ENCODE data around the gene SHF.

SHF gene

GRCh38 chr15:45200001-45200798 is 12.4 kb upstream of the SHF start:
- H3K4me3 ChIP-seq (ENCODE audit: low read depth, low read length) = peak overlapping the region; percentile 71
- peak; percentile 91 for DNase-seq (ENCODE audit: low read depth)

GRCh38 chr15:45199136-45199810 is 11.5 kb upstream of the SHF start:
- DNase-seq (ENCODE audit: low read depth) = no peak
- peak overlapping the region; percentile 71 for H3K4me3 ChIP-seq (ENCODE audit: low read depth, low read length)

- peak; percentile 91 for DNase-seq (ENCODE audit: low read depth)
- H3K4me3 ChIP-seq (ENCODE audit: low read depth, low read length) = peak overlapping the region; percentile 71
These were observed 10.8 kb upstream of the SHF start for GRCh38 chr15:45198337-45199135.

- no peak overlapping the region for H3K4me3 ChIP-seq (ENCODE audit: low read depth, low read length)
- DNase-seq (ENCODE audit: low read depth) = no peak
These were observed 9.7 kb upstream of the SHF start for GRCh38 chr15:45197512-45197911.

GRCh38 chr15:45187578-45187893 is 230 bp downstream of the SHF start:
- no peak for DNase-seq (ENCODE audit: low read depth)
- H3K4me3 ChIP-seq (ENCODE audit: low read depth, low read length) = peak overlapping the region; percentile 71

- DNase-seq (ENCODE audit: low read depth) = no peak
- peak overlapping the region; percentile 71 for H3K4me3 ChIP-seq (ENCODE audit: low read depth, low read length)
These were observed 792 bp downstream of the SHF start for GRCh38 chr15:45186771-45187577.

- peak overlapping the region; percentile 71 for H3K4me3 ChIP-seq (ENCODE audit: low read depth, low read length)
- no peak for DNase-seq (ENCODE audit: low read depth)
These were observed 1.6 kb downstream of the SHF start for GRCh38 chr15:45185903-45186770.

- no peak for DNase-seq (ENCODE audit: low read depth)
These were observed 2.5 kb downstream of the SHF start for GRCh38 chr15:45185069-45185779.

GRCh38 chr15:45184562-45185041 is 3.2 kb downstream of the SHF start:
- no peak for DNase-seq (ENCODE audit: low read depth)
- H3K4me3 ChIP-seq (ENCODE audit: low read depth, low read length) = no peak overlapping the region

More at GRCh38 chr15:45185069-45185779, 2.5 kb downstream of the SHF start:
- H3K4me3 ChIP-seq (ENCODE audit: low read depth, low read length) = no peak overlapping the region

- no peak for DNase-seq (ENCODE audit: low read depth)
- no peak overlapping the region for H3K4me3 ChIP-seq (ENCODE audit: low read depth, low read length)
These were observed 4.3 kb downstream of the SHF start for GRCh38 chr15:45183511-45183910.

GRCh38 chr15:45182996-45183395 is 4.8 kb downstream of the SHF start:
- H3K4me3 ChIP-seq (ENCODE audit: low read depth, low read length) = no peak overlapping the region
- no peak for DNase-seq (ENCODE audit: low read depth)

GRCh38 chr15:45181491-45182285 is 6.1 kb downstream of the SHF start:
- no peak overlapping the region for H3K4me3 ChIP-seq (ENCODE audit: low read depth, low read length)
- no peak for DNase-seq (ENCODE audit: low read depth)

GRCh38 chr15:45180648-45181436 is 6.9 kb downstream of the SHF start:
- no peak overlapping the region for H3K4me3 ChIP-seq (ENCODE audit: low read depth, low read length)

GRCh38 chr15:45180201-45180600 is 7.6 kb downstream of the SHF start:
- H3K4me3 ChIP-seq (ENCODE audit: low read depth, low read length) = no peak overlapping the region
- DNase-seq (ENCODE audit: low read depth) = no peak

More at GRCh38 chr15:45180648-45181436, 6.9 kb downstream of the SHF start:
- DNase-seq (ENCODE audit: low read depth) = no peak

- H3K4me3 ChIP-seq (ENCODE audit: low read depth, low read length) = no peak overlapping the region
- no peak for DNase-seq (ENCODE audit: low read depth)
These were observed 8.4 kb downstream of the SHF start for GRCh38 chr15:45179221-45179985.

GRCh38 chr15:45177285-45177684 is 10.5 kb downstream of the SHF start:
- H3K4me3 ChIP-seq (ENCODE audit: low read depth, low read length) = no peak overlapping the region
- no peak for DNase-seq (ENCODE audit: low read depth)
